ENCODE measurements around the gene SLC4A1.

The SLC4A1 gene

GRCh38 chr17:44219616-44220212 is 48.2 kb downstream of the SLC4A1 start, which contains the start of gene UBTF:
Gene UBTF (minus strand): TSS chr17:44219675. CDS start chr17:44218229, 1,446 bp downstream.
- no peak for DNase-seq

GRCh38 chr17:44219108-44219615 is 48.8 kb downstream of the SLC4A1 start:
- peak; percentile 82 for DNase-seq

- peak; percentile 91 for DNase-seq
Measured at GRCh38 chr17:44218344-44219107, 49.4 kb downstream of the SLC4A1 start.

DNA sequence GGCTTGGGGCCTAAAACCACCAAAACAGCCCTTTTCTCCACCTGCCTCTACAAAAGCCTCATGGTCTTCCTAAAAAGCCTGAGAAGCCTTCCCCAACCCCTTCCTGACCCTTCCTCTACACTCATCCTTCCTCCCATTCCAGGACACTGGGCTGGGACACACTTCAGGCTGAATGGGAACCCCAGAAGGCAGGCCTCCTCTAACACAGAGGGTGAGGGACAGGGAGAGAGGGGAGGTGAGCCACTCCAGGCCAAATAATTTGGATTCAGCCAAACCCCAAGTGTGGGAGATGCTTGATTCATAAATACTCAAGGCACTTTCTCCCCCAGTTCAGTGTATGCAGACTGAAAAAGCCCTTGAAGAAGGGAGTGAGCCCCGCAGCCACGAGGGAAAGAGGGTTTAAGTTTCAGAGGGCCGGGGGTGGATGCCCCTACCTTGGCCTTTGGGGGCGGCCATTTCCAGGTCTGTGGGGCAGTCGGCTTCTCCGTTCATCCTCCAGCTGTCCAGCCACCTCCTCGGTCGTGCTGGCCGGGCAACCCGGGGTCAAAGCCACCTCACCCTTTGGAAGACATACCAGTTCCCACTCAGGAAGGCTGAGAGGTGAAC is 50.1 kb downstream of the SLC4A1 start:
- DNase-seq, result no peak

DNA sequence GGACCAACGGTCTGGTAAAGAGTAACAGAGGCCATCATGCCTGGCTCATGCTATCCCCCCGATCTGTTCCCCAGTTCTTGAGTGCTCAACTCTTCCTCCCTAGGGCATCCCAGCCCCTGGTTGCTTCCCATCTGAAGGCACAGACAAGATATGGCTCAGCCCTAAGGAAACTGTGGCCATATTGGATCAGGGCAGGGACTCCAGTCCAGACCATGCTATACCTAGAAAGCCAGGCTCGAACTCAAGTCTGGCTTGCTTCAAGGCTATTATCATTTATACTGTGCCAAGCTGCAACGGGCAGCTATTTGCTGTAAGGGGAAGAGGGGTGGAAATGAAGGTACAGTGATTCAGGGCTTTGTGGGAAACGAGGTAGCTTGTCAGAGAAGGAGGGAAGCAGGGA is 51.2 kb downstream of the SLC4A1 start:
- DNase-seq, result no peak

GRCh38 chr17:44216173-44216572 is 51.8 kb downstream of the SLC4A1 start:
- DNase-seq, result peak; percentile 45

DNA sequence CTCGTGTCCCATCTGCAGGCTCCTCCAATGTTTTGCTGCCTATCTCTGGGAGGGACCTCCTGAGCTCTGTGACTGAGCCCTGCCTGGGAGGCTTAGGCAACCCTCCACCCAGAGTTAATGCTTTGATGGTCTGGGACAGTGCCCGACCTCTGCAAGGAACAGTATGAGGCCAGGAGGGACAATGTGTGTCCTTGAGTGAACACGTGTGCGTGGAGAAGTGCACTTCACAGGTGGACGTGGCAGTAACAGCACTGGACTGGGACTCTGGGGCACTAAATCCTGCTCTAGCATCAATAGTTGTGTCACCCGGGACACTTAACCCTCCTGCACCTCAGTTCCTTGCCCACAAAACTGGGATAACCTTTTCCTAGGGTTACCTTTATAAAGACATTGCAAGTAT is 53.0 kb downstream of the SLC4A1 start:
- no peak for DNase-seq

GRCh38 chr17:44214230-44214494 is 53.8 kb downstream of the SLC4A1 start:
- DNase-seq, result no peak

GRCh38 chr17:44213403-44214229 is 54.3 kb downstream of the SLC4A1 start:
- no peak for DNase-seq

DNA sequence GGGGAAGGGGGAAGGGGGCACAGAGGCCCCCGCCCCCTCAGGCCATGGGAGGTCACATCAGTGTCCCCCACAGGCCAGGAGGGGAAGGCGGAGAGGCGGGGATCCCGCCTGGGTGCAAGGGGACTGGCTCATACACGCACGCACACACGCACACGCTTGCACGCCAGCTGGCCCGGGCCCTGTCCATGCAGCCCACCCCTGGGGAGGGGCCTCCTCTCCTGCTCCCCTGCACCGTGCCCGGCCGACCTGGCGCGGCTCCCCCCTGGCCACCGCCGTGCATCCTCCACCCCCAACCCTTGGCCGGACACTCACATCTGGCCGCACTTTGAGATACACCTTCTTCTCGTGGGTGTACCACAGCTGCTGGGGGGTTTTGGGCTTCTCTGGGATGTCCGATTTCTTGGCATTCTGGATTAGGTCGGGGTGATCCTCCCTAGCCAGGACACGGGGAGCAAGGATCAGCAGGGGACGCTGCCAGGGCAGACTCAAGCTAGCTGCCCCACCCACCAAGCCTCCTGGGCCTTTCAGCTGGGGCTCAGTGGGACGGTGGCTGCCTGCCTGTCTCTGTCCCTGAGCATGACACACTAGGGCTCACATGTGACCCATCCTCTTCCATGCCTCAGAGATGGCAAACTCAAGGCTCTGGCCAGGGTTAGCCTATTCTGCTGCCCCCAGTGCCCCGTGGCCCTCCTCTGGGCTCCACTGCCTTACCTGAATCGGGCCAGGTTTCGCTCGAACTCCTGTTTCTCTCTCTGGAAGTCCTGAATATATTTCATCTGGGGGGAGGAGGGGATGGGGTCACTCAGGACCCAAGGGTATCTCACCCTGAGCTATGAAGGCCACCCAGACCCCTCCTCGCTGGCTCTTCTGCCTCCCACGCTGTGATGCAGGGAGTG is 55.2 kb downstream of the SLC4A1 start:
- DNase-seq, result no peak

GRCh38 chr17:44211281-44212265 is 56.4 kb downstream of the SLC4A1 start:
- no peak for DNase-seq

DNA sequence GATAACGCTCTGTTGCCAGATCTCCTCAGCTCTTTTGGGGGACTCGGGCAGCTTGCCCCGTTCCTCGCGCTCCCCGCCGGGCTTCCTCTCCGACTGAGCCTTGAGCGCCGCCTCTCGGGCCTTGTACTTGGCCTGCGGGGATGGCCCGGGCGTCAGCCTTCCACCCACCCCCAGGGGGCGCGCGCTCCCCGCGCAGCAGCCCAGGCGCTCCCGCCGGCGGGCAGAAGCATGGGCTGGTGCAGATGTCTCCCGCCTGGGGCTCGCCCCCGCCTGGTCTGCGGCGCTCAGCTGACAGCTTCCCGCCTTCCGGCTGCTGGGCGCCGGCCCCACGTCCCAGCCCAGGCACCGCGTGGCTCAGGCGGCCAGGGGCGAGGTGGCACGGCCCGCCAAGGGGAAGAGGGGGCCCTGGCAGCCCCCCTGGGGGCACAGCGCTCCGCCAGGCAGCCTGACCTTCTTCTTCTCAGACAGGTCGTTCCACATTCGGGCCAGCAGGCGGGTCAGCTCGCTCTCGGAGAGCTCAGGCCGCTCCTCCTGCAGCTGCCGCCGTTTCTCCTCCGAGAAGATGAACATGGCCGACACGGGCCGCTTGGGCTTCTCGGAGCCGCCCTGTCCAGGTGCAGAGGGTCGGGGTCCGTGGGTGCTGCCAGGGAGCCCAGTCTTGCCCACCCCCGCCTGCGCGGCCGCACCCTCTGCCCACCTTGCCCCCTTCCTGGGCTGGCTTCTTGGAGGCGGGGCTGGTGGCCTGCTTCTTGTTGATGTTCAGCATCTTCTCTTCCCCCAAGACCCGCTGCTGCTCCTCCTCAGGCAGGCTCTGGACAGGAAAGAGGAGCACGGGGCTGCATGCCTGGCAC is 57.4 kb downstream of the SLC4A1 start:
- DNase-seq, result peak; percentile 95

DNA sequence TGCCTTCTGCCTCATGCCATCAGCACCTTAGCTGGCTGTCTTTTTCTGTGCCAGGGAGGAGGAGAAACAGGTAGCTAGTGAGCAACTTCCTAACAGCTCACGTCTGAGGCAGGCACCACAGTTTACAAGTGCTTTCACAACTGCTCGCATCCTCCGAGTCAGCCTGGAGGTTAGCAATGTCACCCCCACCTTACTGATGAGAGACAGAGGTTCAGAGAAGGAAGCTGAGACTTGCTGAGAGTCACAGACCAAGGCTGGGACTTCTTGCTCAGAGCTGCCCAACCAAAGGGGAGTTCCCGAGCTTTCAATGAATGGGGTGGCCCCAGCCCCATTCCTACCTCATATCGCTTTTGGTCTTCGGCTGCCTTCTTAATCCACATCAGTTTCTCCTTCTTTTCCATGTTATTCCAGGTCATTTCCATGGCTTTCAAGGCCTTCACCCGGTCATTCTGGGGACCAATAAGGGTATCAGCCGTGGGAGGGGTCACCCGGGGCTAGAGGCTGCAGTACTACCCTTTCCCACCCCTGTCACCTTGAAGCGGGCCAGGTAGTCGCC is 58.1 kb downstream of the SLC4A1 start:
- no peak for DNase-seq

GRCh38 chr17:44207743-44208142 is 60.2 kb downstream of the SLC4A1 start:
- DNase-seq, result no peak

DNA sequence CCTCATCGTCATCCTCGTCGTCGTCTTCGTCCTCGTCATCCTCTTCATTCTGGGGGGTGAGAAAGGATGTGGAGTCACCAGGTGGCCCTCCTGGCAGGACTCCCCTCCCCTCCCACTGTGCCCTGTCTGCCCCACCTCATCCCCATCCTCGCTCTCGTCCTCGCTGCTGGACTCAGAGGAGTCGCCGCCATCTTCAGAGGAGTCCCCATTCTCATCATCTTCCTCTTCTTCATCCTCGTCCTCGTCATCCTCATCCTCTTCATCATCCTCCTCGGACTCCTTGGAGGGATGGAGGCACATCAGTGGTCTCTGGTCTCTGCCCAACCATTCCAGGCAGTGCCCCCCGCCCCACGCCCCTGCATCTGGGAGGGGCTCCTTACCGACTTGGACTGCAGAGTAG is 60.6 kb downstream of the SLC4A1 start:
- no peak for DNase-seq

DNA sequence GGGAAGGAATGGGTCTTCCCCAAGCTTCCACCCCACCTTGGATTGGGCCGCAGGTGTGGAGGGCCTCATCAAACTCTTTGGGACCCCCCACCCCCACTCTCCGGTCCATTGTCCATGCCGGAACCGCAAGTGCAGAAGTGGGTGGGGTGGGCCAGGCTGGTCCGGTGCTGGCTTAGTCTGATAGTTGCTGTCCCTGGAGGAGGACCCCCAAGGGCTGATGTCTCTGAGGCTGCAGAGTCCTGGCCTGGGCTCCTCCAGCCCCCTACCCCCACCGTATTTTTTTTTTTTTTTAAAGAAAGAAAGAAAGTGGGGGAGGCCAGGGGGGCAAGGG is 61.1 kb downstream of the SLC4A1 start:
- DNase-seq, result no peak

DNA sequence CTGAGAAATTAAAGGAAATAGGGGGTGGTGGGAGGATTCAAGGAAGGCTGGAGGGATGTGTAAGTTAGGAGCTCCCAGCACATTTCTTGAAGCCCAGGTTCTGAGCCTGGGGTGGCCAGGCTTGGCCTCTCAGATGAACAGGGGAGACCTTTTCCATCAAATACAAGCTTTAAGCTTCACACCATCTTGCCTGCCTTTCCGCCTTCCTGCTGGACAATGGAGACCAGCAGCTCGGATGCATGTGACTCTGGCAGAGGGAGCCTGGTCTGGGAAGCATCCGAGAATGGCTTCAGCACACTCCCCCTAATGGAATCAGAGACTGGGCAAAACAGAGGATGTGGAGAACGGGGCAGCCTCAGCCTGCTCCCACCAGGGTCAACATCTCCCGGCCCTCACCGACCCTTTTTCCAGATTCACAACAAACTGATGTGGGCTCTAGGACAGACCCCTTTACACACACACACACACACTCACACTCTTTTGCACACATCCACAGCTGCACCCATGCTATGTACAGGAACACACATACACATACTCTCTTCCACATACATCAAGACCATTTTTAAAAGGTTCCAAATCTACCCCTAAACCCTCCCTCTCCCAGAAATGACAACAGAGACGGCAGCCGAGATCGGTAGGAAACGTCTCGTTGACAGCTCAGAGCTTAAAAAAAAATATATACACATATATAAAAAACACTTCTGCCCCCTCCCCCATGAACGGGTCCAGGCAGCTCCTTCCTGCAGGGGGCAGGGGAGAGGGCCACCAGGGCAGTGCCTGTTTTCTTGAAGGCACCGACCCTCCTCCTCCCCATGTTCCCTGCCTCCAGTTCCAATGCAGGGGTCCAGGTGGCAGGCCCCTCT is 61.7 kb downstream of the SLC4A1 start:
- no peak for DNase-seq

GRCh38 chr17:44204441-44204882 is 63.5 kb downstream of the SLC4A1 start:
- DNase-seq, result no peak

Data from activated T-cell treated with anti-CD3 and anti-CD28 coated beads, Interleukin-2, amount 50 U/mL, for 1 hour (primary cell).